WERI-Rb-1 (cell line): ENCODE measurements around the gene UCP1.

Source experiments
- DNase-seq: peaks from one replicate; pipeline ENCODE4 v3.0.0-alpha.2; 2020
- H3K27ac ChIP-seq: fragments of 250-450 bp; sonication (Bioruptor Pico); 2 replicates; pipeline ENCODE4 v1.5.1; 2020; ENCODE audit warnings: mild to moderate bottlenecking, moderate library complexity
- H3K27me3 ChIP-seq: fragments of 250-450 bp; sonication (Bioruptor Pico); 2 replicates; pipeline ENCODE4 v1.5.1; 2021; ENCODE audit warnings: mild to moderate bottlenecking, low read depth, moderate library complexity; ENCODE audit not compliant: insufficient read depth, severe bottlenecking
- H3K36me3 ChIP-seq: fragments of 250-450 bp; sonication (Bioruptor Pico); 2 replicates; pipeline ENCODE4 v1.5.1; 2020; ENCODE audit warnings: mild to moderate bottlenecking, moderate library complexity
- H3K4me3 ChIP-seq: 2 replicates; pipeline ENCODE4 v1.5.1; 2011; ENCODE audit warnings: low read depth, mild to moderate bottlenecking, control low read depth, low read length
- H3K9me3 ChIP-seq: fragments of 250-450 bp; sonication (Bioruptor Pico); 2 replicates; pipeline ENCODE4 v1.5.1; 2021; ENCODE audit warnings: mild to moderate bottlenecking, moderate library complexity; ENCODE audit not compliant: severe bottlenecking
- TF ChIP-seq, protein P1 (sequence below): IDR thresholded peaks from 2 replicates; pipeline ENCODE4 v1.5.1; 2011; ENCODE audit warnings: low read depth, mild to moderate bottlenecking, control low read depth, inconsistent platforms, low read length

Gene UCP1

GRCh38 chr4:140609548-140610425, 41.0 kb upstream of the UCP1 start:
- Histone ChIP-seq H3K27me3 (no peaks in the 10 kb centered on the region), H3K9me3 (no peaks in the 10 kb centered on the region), H3K4me3 (no peak overlapping the region), H3K27ac (no peak overlapping the region), H3K36me3 (no peaks in the 10 kb centered on the region)
- no peak for DNase-seq
- TF ChIP-seq, protein P1, sequence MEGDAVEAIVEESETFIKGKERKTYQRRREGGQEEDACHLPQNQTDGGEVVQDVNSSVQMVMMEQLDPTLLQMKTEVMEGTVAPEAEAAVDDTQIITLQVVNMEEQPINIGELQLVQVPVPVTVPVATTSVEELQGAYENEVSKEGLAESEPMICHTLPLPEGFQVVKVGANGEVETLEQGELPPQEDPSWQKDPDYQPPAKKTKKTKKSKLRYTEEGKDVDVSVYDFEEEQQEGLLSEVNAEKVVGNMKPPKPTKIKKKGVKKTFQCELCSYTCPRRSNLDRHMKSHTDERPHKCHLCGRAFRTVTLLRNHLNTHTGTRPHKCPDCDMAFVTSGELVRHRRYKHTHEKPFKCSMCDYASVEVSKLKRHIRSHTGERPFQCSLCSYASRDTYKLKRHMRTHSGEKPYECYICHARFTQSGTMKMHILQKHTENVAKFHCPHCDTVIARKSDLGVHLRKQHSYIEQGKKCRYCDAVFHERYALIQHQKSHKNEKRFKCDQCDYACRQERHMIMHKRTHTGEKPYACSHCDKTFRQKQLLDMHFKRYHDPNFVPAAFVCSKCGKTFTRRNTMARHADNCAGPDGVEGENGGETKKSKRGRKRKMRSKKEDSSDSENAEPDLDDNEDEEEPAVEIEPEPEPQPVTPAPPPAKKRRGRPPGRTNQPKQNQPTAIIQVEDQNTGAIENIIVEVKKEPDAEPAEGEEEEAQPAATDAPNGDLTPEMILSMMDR: peak; percentile 39

DNA sequence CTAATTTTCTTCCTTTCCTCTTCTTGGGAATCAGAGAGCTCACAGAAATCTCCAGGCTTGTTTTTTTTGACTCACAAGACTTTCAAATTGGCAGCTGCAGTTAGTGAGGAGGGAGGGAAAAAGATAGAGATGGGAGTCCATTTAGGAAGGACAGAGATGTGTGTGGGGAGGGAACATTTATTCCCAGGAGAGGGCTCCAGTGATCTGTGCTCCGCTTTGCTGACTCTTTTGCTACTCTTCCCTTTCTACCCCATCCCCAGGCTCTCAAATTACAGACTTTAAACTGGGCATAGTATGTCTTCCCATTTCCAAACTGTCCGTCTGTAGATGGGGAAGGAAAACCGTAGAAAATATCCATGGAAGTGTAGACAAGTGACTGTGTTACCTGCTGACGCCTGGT, 39.1 kb upstream of the UCP1 start:
- Histone ChIP-seq H3K27ac (no peak overlapping the region), H3K27me3 (no peaks in the 10 kb centered on the region), H3K9me3 (no peaks in the 10 kb centered on the region), H3K4me3 (no peak overlapping the region), H3K36me3 (no peaks in the 10 kb centered on the region)
- TF ChIP-seq, protein P1: no peak
- no peak for DNase-seq

GRCh38 chr4:140604544-140604943, 35.8 kb upstream of the UCP1 start:
- TF ChIP-seq, protein P1: no peak
- Histone ChIP-seq H3K4me3 (no peak overlapping the region), H3K36me3 (no peaks in the 10 kb centered on the region), H3K9me3 (no peaks in the 10 kb centered on the region), H3K27me3 (no peaks in the 10 kb centered on the region), H3K27ac (no peak overlapping the region)
- DNase-seq: no peak

- H3K4me3 ChIP-seq: no peak overlapping the region
- H3K36me3 ChIP-seq: no peaks in the 10 kb centered on the region
- no peaks in the 10 kb centered on the region for H3K27me3 ChIP-seq
- DNase-seq: no peak
- no peaks in the 10 kb centered on the region for H3K9me3 ChIP-seq
- TF ChIP-seq, protein P1: no peak
- no peak overlapping the region for H3K27ac ChIP-seq
These were observed 34.5 kb upstream of the UCP1 start for GRCh38 chr4:140603286-140603685.

- no peak overlapping the region for H3K4me3 ChIP-seq
- H3K27me3 ChIP-seq: no peaks in the 10 kb centered on the region
- TF ChIP-seq, protein P1: no peak
- H3K27ac ChIP-seq: no peak overlapping the region
- H3K9me3 ChIP-seq: no peaks in the 10 kb centered on the region
- H3K36me3 ChIP-seq: no peaks in the 10 kb centered on the region
- no peak for DNase-seq
These were observed 34.0 kb upstream of the UCP1 start for GRCh38 chr4:140602714-140603113.
